Measurements from ENCODE around the gene TMEM190. TPM values are rescaled to one million over a fixed set of nuclear protein-coding genes. Genes with fewer than 3 reads are reported as not detected.
A peak's percentile ranks its signal among the peaks of the same experiment; 100 is the strongest.

The TMEM190 gene
- polyA plus RNA-seq, 2 donors: not detected

- H3K4me3 ChIP-seq (ENCODE audit: low read depth in 1 of 2, low read length in 2 of 2): no peak overlapping the region
- H3K27ac ChIP-seq (ENCODE audit: low read depth in 2 of 2, low read length in 1 of 2): no peak overlapping the region
- H3K4me1 ChIP-seq (ENCODE audit: control insufficient read depth in 2 of 2, insufficient read depth in 2 of 2, low read length in 1 of 2): peaks cover 3 to 11% of the 10 kb centered on the region in 2 donors
- 64 to 73% methylated on average over 11 of the region's 11 CpGs for WGBS, 2 donors
- peaks cover 0 to 13% of the 10 kb centered on the region in 2 donors for H3K27me3 ChIP-seq (ENCODE audit: control insufficient read depth in 1 of 2, insufficient read depth in 2 of 2, low read length in 2 of 2)
- H3K36me3 ChIP-seq (ENCODE audit: control insufficient read depth in 2 of 2, insufficient read depth in 2 of 2, low read length in 1 of 2): peaks cover 0 to 3% of the 10 kb centered on the region in 2 donors
- H3K9me3 ChIP-seq (ENCODE audit: control insufficient read depth in 2 of 2, insufficient read depth in 1 of 2, low read depth in 1 of 2, low read length in 1 of 2): peaks cover 0 to 5% of the 10 kb centered on the region in 2 donors
Measured at GRCh38 chr19:55350620-55351315, 25.9 kb upstream of the TMEM190 start.

DNA sequence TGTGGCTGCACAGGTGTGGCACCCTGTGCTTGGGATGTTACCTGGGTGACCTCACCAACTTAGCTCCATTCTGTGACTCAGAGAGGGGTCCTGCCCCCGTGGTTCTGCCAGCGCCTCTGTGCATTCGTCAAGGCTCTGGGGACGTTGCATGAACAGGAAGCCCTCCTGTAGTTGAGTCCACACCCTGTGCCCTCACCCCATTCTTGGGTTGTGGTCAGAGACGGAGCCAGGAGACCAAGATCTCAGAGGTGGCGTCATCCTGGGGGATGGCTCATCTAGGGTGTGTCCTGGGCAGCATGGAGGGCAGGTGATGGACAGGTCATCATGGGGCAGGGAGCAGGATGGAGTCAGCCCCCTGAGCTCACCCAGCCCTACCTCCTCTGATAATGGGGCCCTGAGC lies 24.6 kb upstream of the TMEM190 start:
- H3K27me3 ChIP-seq (ENCODE audit: control insufficient read depth in 1 of 2, insufficient read depth in 2 of 2, low read length in 2 of 2): peaks cover 0 to 13% of the 10 kb centered on the region in 2 donors
- 61 to 65% methylated on average over 6 of the region's 6 CpGs for WGBS, 2 donors

GRCh38 chr19:55352549-55353145 lies 24.0 kb upstream of the TMEM190 start:
- Histone ChIP-seq H3K27ac (ENCODE audit: low read depth in 2 of 2, low read length in 1 of 2) (no peak overlapping the region), H3K9me3 (ENCODE audit: control insufficient read depth in 2 of 2, insufficient read depth in 1 of 2, low read depth in 1 of 2, low read length in 1 of 2) (peaks cover 0 to 5% of the 10 kb centered on the region in 2 donors), H3K27me3 (ENCODE audit: control insufficient read depth in 1 of 2, insufficient read depth in 2 of 2, low read length in 2 of 2) (peaks cover 0 to 13% of the 10 kb centered on the region in 2 donors), H3K36me3 (ENCODE audit: control insufficient read depth in 2 of 2, insufficient read depth in 2 of 2, low read length in 1 of 2) (no peaks in the 10 kb centered on the region), H3K4me3 (ENCODE audit: low read depth in 1 of 2, low read length in 2 of 2) (no peak overlapping the region), H3K4me1 (ENCODE audit: control insufficient read depth in 2 of 2, insufficient read depth in 2 of 2, low read length in 1 of 2) (peaks cover 3 to 11% of the 10 kb centered on the region in 2 donors)
- WGBS, 2 donors: 52 to 56% methylated on average over 25 of the region's 25 CpGs

More for the DNA sequence above, 24.6 kb upstream of the TMEM190 start:
- no peak overlapping the region for H3K27ac ChIP-seq (ENCODE audit: low read depth in 2 of 2, low read length in 1 of 2)
- H3K4me3 ChIP-seq (ENCODE audit: low read depth in 1 of 2, low read length in 2 of 2): no peak overlapping the region
- no peaks in the 10 kb centered on the region for H3K36me3 ChIP-seq (ENCODE audit: control insufficient read depth in 2 of 2, insufficient read depth in 2 of 2, low read length in 1 of 2)
- peaks cover 0 to 5% of the 10 kb centered on the region in 2 donors for H3K9me3 ChIP-seq (ENCODE audit: control insufficient read depth in 2 of 2, insufficient read depth in 1 of 2, low read depth in 1 of 2, low read length in 1 of 2)
- H3K4me1 ChIP-seq (ENCODE audit: control insufficient read depth in 2 of 2, insufficient read depth in 2 of 2, low read length in 1 of 2): peaks cover 3 to 11% of the 10 kb centered on the region in 2 donors

- Histone ChIP-seq H3K4me3 (ENCODE audit: low read depth in 1 of 2, low read length in 2 of 2) (peak overlapping the region; percentile 35 to 46), H3K27me3 (ENCODE audit: control insufficient read depth in 1 of 2, insufficient read depth in 2 of 2, low read length in 2 of 2) (peaks cover 0 to 13% of the 10 kb centered on the region in 2 donors), H3K9me3 (ENCODE audit: control insufficient read depth in 2 of 2, insufficient read depth in 1 of 2, low read depth in 1 of 2, low read length in 1 of 2) (peaks cover 0 to 5% of the 10 kb centered on the region in 2 donors), H3K4me1 (ENCODE audit: control insufficient read depth in 2 of 2, insufficient read depth in 2 of 2, low read length in 1 of 2) (peaks cover 3 to 11% of the 10 kb centered on the region in 2 donors), H3K27ac (ENCODE audit: low read depth in 2 of 2, low read length in 1 of 2) (no peak overlapping the region), H3K36me3 (ENCODE audit: control insufficient read depth in 2 of 2, insufficient read depth in 2 of 2, low read length in 1 of 2) (no peaks in the 10 kb centered on the region)
- WGBS, 2 donors: 4% methylated on average over 24 of the region's 24 CpGs
Measured at GRCh38 chr19:55353356-55353802, 23.2 kb upstream of the TMEM190 start.

DNA sequence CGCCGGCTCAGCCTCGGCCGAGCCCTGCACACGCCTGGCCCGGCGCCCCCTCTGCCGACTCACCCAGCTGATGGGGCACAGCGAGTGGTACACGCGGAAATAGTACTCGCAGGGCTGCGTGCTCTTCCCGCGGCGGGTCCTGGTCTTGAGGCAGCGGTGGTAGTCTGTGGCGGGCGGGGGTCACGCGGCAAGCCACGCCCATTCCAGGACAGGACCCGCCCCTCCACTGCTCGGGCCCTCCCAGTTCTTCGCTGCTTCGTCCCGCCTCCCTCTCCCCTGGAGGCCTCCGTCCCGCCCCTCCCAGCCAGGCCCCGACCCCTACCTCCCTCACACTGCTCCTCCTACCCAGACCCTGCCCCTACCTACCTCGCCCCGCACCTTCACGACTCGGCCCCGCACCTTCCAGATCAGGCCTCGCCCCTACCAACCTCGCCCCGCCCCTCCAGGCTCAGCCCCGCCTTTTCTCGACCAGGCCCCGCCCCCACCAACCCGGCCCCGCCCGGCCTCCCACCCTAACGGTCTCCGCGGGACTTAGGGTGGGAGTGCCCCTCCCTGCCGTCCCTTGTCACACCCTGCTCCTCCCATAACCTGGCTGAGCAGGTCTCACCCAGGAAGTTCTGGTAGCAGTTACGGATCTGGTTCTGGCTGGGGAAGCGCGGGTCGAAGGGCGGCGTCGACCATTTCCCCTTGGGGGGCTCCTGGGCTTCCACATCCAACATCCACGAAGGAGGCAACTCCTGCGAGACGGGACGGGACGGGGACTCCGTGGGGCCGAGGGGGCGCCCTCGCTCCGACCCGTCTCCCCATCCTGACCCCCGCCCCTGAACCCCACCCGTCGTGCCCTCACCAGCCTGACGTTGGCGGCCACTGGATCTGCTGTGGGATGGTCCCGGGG lies 22.6 kb upstream of the TMEM190 start:
- 1 to 2% methylated on average over 62 to 72 of the region's 72 CpGs for WGBS, 2 donors
- peaks cover 0 to 5% of the 10 kb centered on the region in 2 donors for H3K9me3 ChIP-seq (ENCODE audit: control insufficient read depth in 2 of 2, insufficient read depth in 1 of 2, low read depth in 1 of 2, low read length in 1 of 2)
- H3K4me3 ChIP-seq (ENCODE audit: low read depth in 1 of 2, low read length in 2 of 2): peak overlapping the region; percentile 35 to 46
- H3K27me3 ChIP-seq (ENCODE audit: control insufficient read depth in 1 of 2, insufficient read depth in 2 of 2, low read length in 2 of 2): peaks cover 0 to 13% of the 10 kb centered on the region in 2 donors
- H3K27ac ChIP-seq (ENCODE audit: low read depth in 2 of 2, low read length in 1 of 2): no peak overlapping the region
- no peaks in the 10 kb centered on the region for H3K36me3 ChIP-seq (ENCODE audit: control insufficient read depth in 2 of 2, insufficient read depth in 2 of 2, low read length in 1 of 2)
- H3K4me1 ChIP-seq (ENCODE audit: control insufficient read depth in 2 of 2, insufficient read depth in 2 of 2, low read length in 1 of 2): peaks cover 3 to 11% of the 10 kb centered on the region in 2 donors

DNA sequence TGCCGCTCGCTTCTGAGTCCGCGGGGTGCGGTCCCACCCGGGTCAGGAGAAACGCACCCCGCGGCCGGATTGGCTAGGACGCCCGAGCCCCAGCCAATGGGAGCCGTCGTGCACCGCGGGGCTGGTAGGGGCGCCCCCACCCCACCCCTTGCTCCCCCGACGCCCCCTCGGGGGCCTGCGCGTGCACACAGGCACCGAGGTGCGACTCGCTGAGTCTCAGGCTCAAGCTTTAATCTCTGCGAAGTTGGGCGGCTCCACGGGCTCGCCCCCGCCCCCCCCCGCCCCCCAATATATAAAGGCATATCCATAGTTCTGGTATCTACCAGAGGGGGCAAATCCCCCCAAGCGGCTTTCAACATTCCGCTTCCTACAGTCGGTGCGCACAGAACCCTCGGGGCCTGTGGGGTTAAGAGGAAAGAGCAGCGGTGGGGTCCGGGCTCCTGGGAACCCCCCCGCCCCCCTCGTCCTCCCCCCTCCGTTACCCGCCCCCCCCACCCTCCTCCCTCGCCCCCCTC lies 21.9 kb upstream of the TMEM190 start, which contains the start of gene COX6B2:
Gene COX6B2, minus strand, starts transcription at position 22 of the 515 bp plus-strand sequence. CDS start 198 bp downstream, outside the sequence.
- WGBS, 2 donors: 2 to 3% methylated on average over 38 to 40 of the region's 43 CpGs
- Histone ChIP-seq H3K4me3 (ENCODE audit: low read depth in 1 of 2, low read length in 2 of 2) (peak within 1 kb of the TSS; percentile 35 to 46), H3K4me1 (ENCODE audit: control insufficient read depth in 2 of 2, insufficient read depth in 2 of 2, low read length in 1 of 2) (peaks cover 3 to 11% of the 10 kb centered on the region in 2 donors), H3K9me3 (ENCODE audit: control insufficient read depth in 2 of 2, insufficient read depth in 1 of 2, low read depth in 1 of 2, low read length in 1 of 2) (peaks cover 0 to 5% of the 10 kb centered on the region in 2 donors), H3K27ac (ENCODE audit: low read depth in 2 of 2, low read length in 1 of 2) (peak within 1 kb of the TSS in 1 of 2 donors; percentile 68), H3K27me3 (ENCODE audit: control insufficient read depth in 1 of 2, insufficient read depth in 2 of 2, low read length in 2 of 2) (peaks cover 0 to 15% of the 10 kb centered on the region in 2 donors), H3K36me3 (ENCODE audit: control insufficient read depth in 2 of 2, insufficient read depth in 2 of 2, low read length in 1 of 2) (no peaks in the 10 kb centered on the region)

- peaks cover 0 to 5% of the 10 kb centered on the region in 2 donors for H3K9me3 ChIP-seq (ENCODE audit: control insufficient read depth in 2 of 2, insufficient read depth in 1 of 2, low read depth in 1 of 2, low read length in 1 of 2)
- no peak overlapping the region for H3K4me3 ChIP-seq (ENCODE audit: low read depth in 1 of 2, low read length in 2 of 2)
- H3K36me3 ChIP-seq (ENCODE audit: control insufficient read depth in 2 of 2, insufficient read depth in 2 of 2, low read length in 1 of 2): no peaks in the 10 kb centered on the region
- WGBS, 2 donors: 20% methylated on average over 12 to 13 of the region's 13 CpGs
- peak overlapping the region in 1 of 2 donors; percentile 68 for H3K27ac ChIP-seq (ENCODE audit: low read depth in 2 of 2, low read length in 1 of 2)
- peaks cover 0 to 15% of the 10 kb centered on the region in 2 donors for H3K27me3 ChIP-seq (ENCODE audit: control insufficient read depth in 1 of 2, insufficient read depth in 2 of 2, low read length in 2 of 2)
- peaks cover 3 to 11% of the 10 kb centered on the region in 2 donors for H3K4me1 ChIP-seq (ENCODE audit: control insufficient read depth in 2 of 2, insufficient read depth in 2 of 2, low read length in 1 of 2)
Measured at GRCh38 chr19:55355213-55355821, 21.3 kb upstream of the TMEM190 start.

GRCh38 chr19:55358493-55358892 lies 18.1 kb upstream of the TMEM190 start:
- 88% methylated on average over 19 of the region's 19 CpGs for WGBS, 2 donors
- Histone ChIP-seq H3K27ac (ENCODE audit: low read depth in 2 of 2, low read length in 1 of 2) (no peak overlapping the region), H3K27me3 (ENCODE audit: control insufficient read depth in 1 of 2, insufficient read depth in 2 of 2, low read length in 2 of 2) (peaks cover 0 to 3% of the 10 kb centered on the region in 2 donors), H3K4me1 (ENCODE audit: control insufficient read depth in 2 of 2, insufficient read depth in 2 of 2, low read length in 1 of 2) (peaks cover 2 to 3% of the 10 kb centered on the region in 2 donors), H3K9me3 (ENCODE audit: control insufficient read depth in 2 of 2, insufficient read depth in 1 of 2, low read depth in 1 of 2, low read length in 1 of 2) (peaks cover 0 to 2% of the 10 kb centered on the region in 2 donors), H3K36me3 (ENCODE audit: control insufficient read depth in 2 of 2, insufficient read depth in 2 of 2, low read length in 1 of 2) (no peaks in the 10 kb centered on the region), H3K4me3 (ENCODE audit: low read depth in 1 of 2, low read length in 2 of 2) (no peak overlapping the region)
